ENCODE results near the gene ACYP1. TPM values are rescaled to one million over a fixed set of nuclear protein-coding genes. Genes with fewer than 3 reads are reported as not detected.

Gene ACYP1
- polyA plus RNA-seq, 3 donors = 2.8 to 11.8 (median 4.3) TPM

DNA sequence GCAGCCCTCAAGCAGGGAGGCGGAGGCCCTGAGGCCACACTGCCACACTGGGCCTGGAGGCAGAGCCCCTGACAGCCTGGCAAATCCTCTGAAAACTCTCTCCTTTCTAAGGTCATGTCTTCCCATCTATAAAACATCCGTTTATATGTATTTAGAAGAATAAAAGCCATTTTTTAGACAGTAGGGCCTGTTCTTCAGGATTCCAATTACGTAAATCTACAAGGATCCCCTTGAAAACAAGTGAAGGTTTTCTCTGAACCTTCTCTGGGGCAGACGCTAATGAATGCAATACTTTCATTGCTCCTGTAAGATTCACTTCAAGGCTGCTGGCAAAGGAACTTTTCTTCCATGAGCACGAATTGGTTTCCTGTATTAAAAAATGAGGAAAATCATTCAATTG, 48.3 kb downstream of the ACYP1 start:
- Histone ChIP-seq H3K4me3 (replicated peaks in 1 of 3; ENCODE audit: low read depth in 2 of 3, low read length in 3 of 3) (no peak overlapping the region), H3K4me2 (replicated peaks; ENCODE audit: extremely low read depth, low read length, poor library complexity, severe bottlenecking) (no peak overlapping the region), H3K27ac (ENCODE audit: low read depth in 1 of 2, low read length in 2 of 2) (no peak overlapping the region), H4K20me1 (ENCODE audit: insufficient read depth, low read length) (no peaks in the 10 kb centered on the region), H3K9ac (ENCODE audit: insufficient read depth, low read length, poor library complexity, severe bottlenecking) (no peak overlapping the region), H3K79me2 (ENCODE audit: insufficient read depth, low read length) (no peaks in the 10 kb centered on the region), H2AFZ (ENCODE audit: insufficient read depth, low read depth, low read length, poor library complexity, severe bottlenecking) (no peak overlapping the region), H3K36me3 (replicated peaks in 1 of 2; ENCODE audit: control insufficient read depth in 1 of 2, insufficient read depth in 2 of 2, low read length in 2 of 2) (peaks cover 67 to 99% of the 10 kb centered on the region in 2 donors), H3K4me1 (ENCODE audit: control insufficient read depth in 1 of 2, insufficient read depth in 2 of 2, low read length in 2 of 2) (no peaks in the 10 kb centered on the region), H3K9me3 (replicated peaks in 1 of 2; ENCODE audit: control insufficient read depth in 1 of 2, insufficient read depth in 1 of 2, low read length in 2 of 2) (no peaks in the 10 kb centered on the region), H3K27me3 (ENCODE audit: control insufficient read depth in 2 of 2, insufficient read depth in 2 of 2, low read length in 2 of 2) (no peaks in the 10 kb centered on the region)
- no peak for DNase-seq
- H3K36me3 Mint-ChIP-seq = peaks cover 75 to 79% of the 10 kb centered on the region in 2 donors
- 100% methylated on average over 1 of the region's 5 CpGs for WGBS (ENCODE audit: insufficient coverage)
- no peaks in the 10 kb centered on the region for H3K4me1 Mint-ChIP-seq
- H3K9me3 Mint-ChIP-seq = no peaks in the 10 kb centered on the region
- no peaks in the 10 kb centered on the region for H3K27me3 Mint-ChIP-seq (ENCODE audit: low read depth in 3 of 3)
- TF ChIP-seq, protein P1, sequence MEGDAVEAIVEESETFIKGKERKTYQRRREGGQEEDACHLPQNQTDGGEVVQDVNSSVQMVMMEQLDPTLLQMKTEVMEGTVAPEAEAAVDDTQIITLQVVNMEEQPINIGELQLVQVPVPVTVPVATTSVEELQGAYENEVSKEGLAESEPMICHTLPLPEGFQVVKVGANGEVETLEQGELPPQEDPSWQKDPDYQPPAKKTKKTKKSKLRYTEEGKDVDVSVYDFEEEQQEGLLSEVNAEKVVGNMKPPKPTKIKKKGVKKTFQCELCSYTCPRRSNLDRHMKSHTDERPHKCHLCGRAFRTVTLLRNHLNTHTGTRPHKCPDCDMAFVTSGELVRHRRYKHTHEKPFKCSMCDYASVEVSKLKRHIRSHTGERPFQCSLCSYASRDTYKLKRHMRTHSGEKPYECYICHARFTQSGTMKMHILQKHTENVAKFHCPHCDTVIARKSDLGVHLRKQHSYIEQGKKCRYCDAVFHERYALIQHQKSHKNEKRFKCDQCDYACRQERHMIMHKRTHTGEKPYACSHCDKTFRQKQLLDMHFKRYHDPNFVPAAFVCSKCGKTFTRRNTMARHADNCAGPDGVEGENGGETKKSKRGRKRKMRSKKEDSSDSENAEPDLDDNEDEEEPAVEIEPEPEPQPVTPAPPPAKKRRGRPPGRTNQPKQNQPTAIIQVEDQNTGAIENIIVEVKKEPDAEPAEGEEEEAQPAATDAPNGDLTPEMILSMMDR (IDR thresholded peaks at IDR 0.05) = no peak
- H3K27ac Mint-ChIP-seq = no peak overlapping the region
- intact Hi-C loops (cut with micrococcal nuclease) = no loop called here
- H3K4me3 Mint-ChIP-seq = no peak overlapping the region

DNA sequence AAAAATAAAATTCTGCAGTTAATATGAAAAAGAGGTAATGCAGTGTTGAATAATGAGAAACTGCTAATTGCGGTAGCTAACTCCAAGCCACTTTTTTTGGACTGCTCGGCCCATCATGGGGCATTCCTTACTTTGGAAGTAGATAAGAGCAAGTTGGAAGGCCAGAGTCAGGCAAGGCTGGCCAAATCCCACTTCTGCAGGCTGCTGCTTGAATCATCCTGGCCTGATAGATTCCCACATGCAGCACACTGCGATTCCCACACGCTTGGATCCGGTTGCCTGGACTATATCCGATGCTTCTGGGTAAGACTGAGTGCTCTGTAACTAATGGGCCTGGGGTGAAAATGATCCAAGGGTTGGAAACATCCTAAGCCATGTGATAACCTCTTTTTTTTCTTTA, 50.5 kb downstream of the ACYP1 start:
- Mint-ChIP-seq H3K27me3 (ENCODE audit: low read depth in 3 of 3) (no peaks in the 10 kb centered on the region), H3K36me3 (peaks cover 77 to 80% of the 10 kb centered on the region in 2 donors), H3K27ac (no peak overlapping the region), H3K4me3 (no peak overlapping the region), H3K9me3 (no peaks in the 10 kb centered on the region), H3K4me1 (peaks cover 3% of the 10 kb centered on the region)
- intact Hi-C loops (cut with micrococcal nuclease) = no loop called here
- H3K4me3 ChIP-seq (replicated peaks in 1 of 3; ENCODE audit: low read depth in 2 of 3, low read length in 3 of 3) = no peak overlapping the region
- H3K79me2 ChIP-seq (ENCODE audit: insufficient read depth, low read length) = no peaks in the 10 kb centered on the region
- 100% methylated on average over 1 of the region's 6 CpGs for WGBS (ENCODE audit: insufficient coverage)
- peaks cover 72 to 100% of the 10 kb centered on the region in 2 donors for H3K36me3 ChIP-seq (replicated peaks in 1 of 2; ENCODE audit: control insufficient read depth in 1 of 2, insufficient read depth in 2 of 2, low read length in 2 of 2)
- no peaks in the 10 kb centered on the region for H3K27me3 ChIP-seq (ENCODE audit: control insufficient read depth in 2 of 2, insufficient read depth in 2 of 2, low read length in 2 of 2)
- H4K20me1 ChIP-seq (ENCODE audit: insufficient read depth, low read length) = no peaks in the 10 kb centered on the region
- H2AFZ ChIP-seq (ENCODE audit: insufficient read depth, low read depth, low read length, poor library complexity, severe bottlenecking) = no peak overlapping the region
- H3K4me2 ChIP-seq (replicated peaks; ENCODE audit: extremely low read depth, low read length, poor library complexity, severe bottlenecking) = no peak overlapping the region
- H3K9ac ChIP-seq (ENCODE audit: insufficient read depth, low read length, poor library complexity, severe bottlenecking) = no peak overlapping the region
- no peak for DNase-seq
- H3K27ac ChIP-seq (ENCODE audit: low read depth in 1 of 2, low read length in 2 of 2) = no peak overlapping the region
- no peaks in the 10 kb centered on the region for H3K9me3 ChIP-seq (replicated peaks in 1 of 2; ENCODE audit: control insufficient read depth in 1 of 2, insufficient read depth in 1 of 2, low read length in 2 of 2)
- TF ChIP-seq, protein P1 (IDR thresholded peaks at IDR 0.05) = no peak
- no peaks in the 10 kb centered on the region for H3K4me1 ChIP-seq (ENCODE audit: control insufficient read depth in 1 of 2, insufficient read depth in 2 of 2, low read length in 2 of 2)
